Right lobe of liver (tissue), 6 donors: ENCODE data around the gene IL22. TPM values are rescaled to one million over a fixed set of nuclear protein-coding genes. Genes with fewer than 3 reads are reported as not detected.
A peak's percentile ranks its signal among the peaks of the same experiment; 100 is the strongest.

Experiments
- ATAC-seq, 4 donors: fragments of 200-7000 bp; cut with Tn5 transposase; one replicate each; pipeline ENCODE4 v1.9.1; 2020; ENCODE audit warnings: mild to moderate bottlenecking in 4 of 4, moderate library complexity in 4 of 4
- DNase-seq, 3 donors: peaks; one replicate each; pipeline ENCODE4 v3.0.0-alpha.2; 2020
- H3K27ac ChIP-seq, 3 donors: fragments of 200-600 bp; one replicate each; pipeline ENCODE4 v1.8.0; 2022
- H3K27me3 ChIP-seq, 2 donors: fragments of 200-600 bp; one replicate each; pipeline ENCODE4 v1.8.0; 2022
- H3K36me3 ChIP-seq, 4 donors: fragments of 200-600 bp; sonication (generic) in 1 of 4; one replicate each; pipeline versions ENCODE4 v1.5.1 to v1.8.0; 2017 to 2022; ENCODE audit warnings: control low read depth in 1 of 4
- H3K4me1 ChIP-seq, 4 donors: fragments of 200-600 bp; sonication (generic) in 1 of 4; one replicate each; pipeline versions ENCODE4 v1.5.1 to v1.8.0; 2017 to 2022; ENCODE audit warnings: control low read depth in 1 of 4
- H3K4me3 ChIP-seq, 3 donors: fragments of 200-600 bp; one replicate each; pipeline ENCODE4 v1.8.0; 2022
- H3K9me3 ChIP-seq, 4 donors: fragments of 200-600 bp; sonication (generic) in 1 of 4; one replicate each; pipeline versions ENCODE4 v1.5.1 to v1.8.0; 2017 to 2022; ENCODE audit warnings: control low read depth in 1 of 4
- POLR2A ChIP-seq: fragments of 450-650 bp; IDR thresholded peaks from one replicate; pipeline ENCODE4 v1.6.1; 2017; ENCODE audit warnings: antibody characterized with exemption, mild to moderate bottlenecking
- WGBS: methylation state at CpG from one replicate; pipeline ENCODE4 v1.1.6; 2018; ENCODE audit warnings: low coverage, low lambda C conversion rate; ENCODE audit not compliant: insufficient coverage; ENCODE audit errors: missing lambda C conversion rate; 5-methylcytosine and 5-hydroxymethylcytosine counted together
- intact Hi-C, 2 donors: fragments of 100-400 bp; cut with DNase I; formaldehyde crosslinking; loops; one replicate each; pipeline versions ENCODE4 v1.11.2 to v1.14.1; 2022
- total RNA-seq, 6 experiments: library from RNA; depleted of rRNA in 2 of 6; stranded (reverse); fragments of >200 nt in 2 of 6; fragmentation: NEBNext Ultra II Directional in 3 of 6; extraction: Animal tissue kit (Norgen Biotek cat#: 25700) in 3 of 6; gene quantifications; one replicate each; pipeline versions ENCODE4 v1.1.0 to v1.2.4, GENCODE V29; 2016 to 2023
- TF ChIP-seq, protein P1 (sequence below), 4 donors: fragments of 200-600 bp in 3 of 4; fragments of 450-650 bp in 1 of 4; IDR thresholded peaks; one replicate each; pipeline versions ENCODE4 v1.5.1 to v1.8.0; 2016 to 2022; ENCODE audit warnings: antibody characterized with exemption in 4 of 4, mild to moderate bottlenecking in 2 of 4
- donor health status: DM: no; HTN: yes; CAD: no.
- donor health status: DM: no; HTN: no; CAD: no.
- donor health status: DM: no; HTN: no; CAD: no.
- donor health status: DM: no; HTN: yes; CAD: no.
- donor health status: DM: no; HTN: yes; CAD: no.

IL22 gene
- total RNA-seq, 6 experiments from 2014 or later, result not detected

DNA sequence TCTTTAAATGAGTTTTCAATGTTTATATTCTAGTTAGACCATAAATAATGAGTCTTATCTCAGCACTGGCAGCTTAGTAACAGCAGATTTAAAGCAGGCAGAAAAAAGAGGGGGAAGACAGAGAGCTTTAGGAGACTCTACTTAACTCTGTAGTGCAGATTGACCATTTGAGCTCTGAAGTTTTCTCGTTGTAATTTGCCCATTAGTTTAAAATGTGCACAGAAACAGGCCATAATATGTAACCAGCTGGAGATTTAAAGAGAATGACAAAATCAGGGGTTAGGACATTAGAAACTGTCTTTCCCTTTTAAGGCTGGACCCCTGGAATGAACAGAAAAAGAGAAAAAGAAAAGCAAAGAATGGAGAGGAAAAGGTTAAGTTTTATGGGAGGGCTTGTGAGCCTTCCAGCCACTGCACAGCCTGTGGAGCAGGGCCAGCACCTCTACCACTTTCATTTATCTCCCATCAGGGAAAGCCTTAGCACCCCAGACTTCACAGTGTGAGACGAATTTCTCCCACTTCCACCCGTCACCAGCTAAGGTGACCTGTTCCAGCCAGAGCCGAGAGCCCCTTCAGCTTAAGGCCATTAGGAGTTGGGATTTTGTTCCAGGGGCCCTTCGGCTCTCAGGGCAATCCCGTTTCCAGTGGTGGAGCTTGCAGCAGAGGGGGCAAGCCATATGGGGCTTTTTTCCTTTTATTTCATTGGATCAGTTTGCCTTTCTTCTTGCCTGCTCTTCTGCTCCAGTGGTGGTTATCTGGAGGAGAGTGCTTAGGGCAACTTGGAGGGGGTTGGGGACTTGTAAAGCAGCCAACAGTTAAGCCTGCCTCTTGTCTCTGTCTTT lies 8.0 kb downstream of the IL22 start:
- intact Hi-C loops, result no loop called here
- TF ChIP-seq POLR2A, result no peak
- TF ChIP-seq, protein P1, sequence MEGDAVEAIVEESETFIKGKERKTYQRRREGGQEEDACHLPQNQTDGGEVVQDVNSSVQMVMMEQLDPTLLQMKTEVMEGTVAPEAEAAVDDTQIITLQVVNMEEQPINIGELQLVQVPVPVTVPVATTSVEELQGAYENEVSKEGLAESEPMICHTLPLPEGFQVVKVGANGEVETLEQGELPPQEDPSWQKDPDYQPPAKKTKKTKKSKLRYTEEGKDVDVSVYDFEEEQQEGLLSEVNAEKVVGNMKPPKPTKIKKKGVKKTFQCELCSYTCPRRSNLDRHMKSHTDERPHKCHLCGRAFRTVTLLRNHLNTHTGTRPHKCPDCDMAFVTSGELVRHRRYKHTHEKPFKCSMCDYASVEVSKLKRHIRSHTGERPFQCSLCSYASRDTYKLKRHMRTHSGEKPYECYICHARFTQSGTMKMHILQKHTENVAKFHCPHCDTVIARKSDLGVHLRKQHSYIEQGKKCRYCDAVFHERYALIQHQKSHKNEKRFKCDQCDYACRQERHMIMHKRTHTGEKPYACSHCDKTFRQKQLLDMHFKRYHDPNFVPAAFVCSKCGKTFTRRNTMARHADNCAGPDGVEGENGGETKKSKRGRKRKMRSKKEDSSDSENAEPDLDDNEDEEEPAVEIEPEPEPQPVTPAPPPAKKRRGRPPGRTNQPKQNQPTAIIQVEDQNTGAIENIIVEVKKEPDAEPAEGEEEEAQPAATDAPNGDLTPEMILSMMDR (IDR thresholded peaks at IDR 0.05), result no peak
- no peaks in the 10 kb centered on the region for H3K36me3 ChIP-seq
- H3K4me1 ChIP-seq, result no peaks in the 10 kb centered on the region
- no peak overlapping the region for H3K27ac ChIP-seq
- H3K27me3 ChIP-seq, result no peaks in the 10 kb centered on the region
- WGBS, result 62% methylated on average over 5 of the region's 6 CpGs
- H3K4me3 ChIP-seq, result no peak overlapping the region
- H3K9me3 ChIP-seq, result no peaks in the 10 kb centered on the region
- no peak for DNase-seq
- ATAC-seq, result no peak

DNA sequence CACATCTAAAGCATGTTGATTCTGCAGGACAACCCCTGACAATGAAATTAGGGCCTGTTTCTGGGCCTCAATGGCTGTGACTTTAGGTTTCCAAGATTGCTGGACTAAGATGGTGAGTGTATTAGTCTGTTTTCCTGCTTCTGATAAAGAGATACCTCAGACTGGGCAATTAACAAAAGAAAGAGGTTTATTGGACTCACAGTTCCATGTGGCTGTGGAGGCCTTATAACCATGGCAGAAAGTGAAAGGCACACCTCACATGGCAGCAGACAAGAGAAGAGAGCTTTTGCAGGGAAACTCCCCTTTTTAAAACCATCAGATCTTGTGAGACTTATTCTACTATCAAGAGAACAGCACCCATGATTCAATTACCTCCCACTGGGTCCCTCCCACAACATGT lies 10.6 kb downstream of the IL22 start:
- ATAC-seq, result no peak
- Histone ChIP-seq H3K4me3 (no peak overlapping the region), H3K36me3 (no peaks in the 10 kb centered on the region), H3K9me3 (no peaks in the 10 kb centered on the region), H3K27ac (no peak overlapping the region), H3K27me3 (no peaks in the 10 kb centered on the region), H3K4me1 (no peaks in the 10 kb centered on the region)
- TF ChIP-seq, protein P1 (IDR thresholded peaks at IDR 0.05), result no peak
- no peak for TF ChIP-seq POLR2A
- DNase-seq, result no peak
- intact Hi-C loops, result no loop called here

DNA sequence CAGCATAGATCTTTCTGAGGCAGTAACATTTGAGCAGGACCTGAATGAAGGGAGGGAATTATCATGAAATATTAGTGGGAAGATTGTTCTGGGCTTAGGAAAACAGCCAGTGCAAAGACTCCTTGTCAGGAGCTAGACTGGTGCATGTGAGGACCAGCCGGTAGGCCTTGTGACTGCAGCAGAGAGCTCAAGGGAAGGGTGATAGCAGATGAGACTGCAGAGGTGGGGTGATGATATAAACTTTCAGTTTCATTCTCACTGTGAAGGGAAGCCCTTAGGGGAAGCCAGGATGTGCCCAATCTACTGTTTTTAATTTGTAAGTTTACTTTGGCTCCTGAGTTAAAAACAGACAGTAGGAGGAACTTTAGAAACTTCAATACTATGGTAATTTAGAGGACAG lies 12.4 kb downstream of the IL22 start:
- H3K4me3 ChIP-seq, result no peak overlapping the region
- 20% methylated on average over 1 of the region's 1 CpG for WGBS
- peak; percentile 69 to 88 (median 82) for ATAC-seq
- no peaks in the 10 kb centered on the region for H3K4me1 ChIP-seq
- no peak for TF ChIP-seq POLR2A
- TF ChIP-seq, protein P1 (IDR thresholded peaks at IDR 0.05), result no peak
- H3K9me3 ChIP-seq, result no peaks in the 10 kb centered on the region
- peak in 1 of 3 donors; percentile 24 for DNase-seq
- H3K27me3 ChIP-seq, result no peaks in the 10 kb centered on the region
- no peaks in the 10 kb centered on the region for H3K36me3 ChIP-seq
- no peak overlapping the region for H3K27ac ChIP-seq
- intact Hi-C loops, result no loop called here

DNA sequence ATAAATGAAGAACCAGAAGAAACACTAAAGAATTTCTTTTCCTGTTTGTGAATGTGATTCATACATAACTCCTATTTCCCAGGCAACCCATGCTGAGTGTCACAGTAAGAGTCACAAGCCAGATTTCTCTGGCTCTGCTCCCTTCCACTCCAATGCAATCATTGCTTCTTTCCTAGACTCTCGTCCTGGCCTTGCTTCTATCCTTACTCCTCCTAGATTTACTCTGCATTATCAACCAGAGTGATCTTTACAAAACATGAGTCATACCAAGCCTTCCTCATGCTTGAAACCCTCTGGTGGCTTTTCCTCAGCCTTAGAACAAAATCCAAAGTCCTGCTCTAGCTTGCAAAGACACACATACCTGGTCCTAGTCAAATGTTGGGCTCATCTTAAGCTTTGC lies 13.3 kb downstream of the IL22 start:
- TF ChIP-seq, protein P1 (IDR thresholded peaks at IDR 0.05), result no peak
- Histone ChIP-seq H3K4me3 (no peak overlapping the region), H3K36me3 (no peaks in the 10 kb centered on the region), H3K4me1 (no peaks in the 10 kb centered on the region), H3K27me3 (no peaks in the 10 kb centered on the region), H3K9me3 (no peaks in the 10 kb centered on the region), H3K27ac (no peak overlapping the region)
- intact Hi-C loops, result no loop called here
- no peak for DNase-seq
- 88% methylated on average over 1 of the region's 1 CpG for WGBS
- ATAC-seq, result no peak
